ENCODE data around the gene NYNRIN.

NYNRIN gene

GRCh38 chr14:24456980-24457379 is 58.2 kb downstream of the NYNRIN start:
- DNase-seq (ENCODE audit: low read depth): no peak

DNA sequence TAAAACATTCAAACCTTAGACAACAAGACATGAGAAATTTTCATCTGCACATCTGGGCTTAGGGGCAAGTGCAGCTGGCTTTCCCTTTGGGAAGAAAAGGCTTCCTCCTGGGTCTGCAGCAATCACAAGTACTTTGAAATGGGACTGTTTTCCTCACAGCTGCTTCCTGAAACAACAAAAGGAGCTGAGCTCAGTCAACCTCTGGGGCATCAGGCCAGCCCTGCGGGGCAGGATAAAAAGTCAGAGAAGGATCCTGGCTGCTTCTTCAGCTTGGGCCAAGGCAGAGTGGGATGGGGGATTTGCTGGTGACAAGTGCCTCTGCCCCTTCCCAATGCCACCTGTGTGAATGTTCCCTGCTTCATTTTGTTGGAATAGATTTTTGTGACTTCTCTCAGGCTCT is 59.9 kb downstream of the NYNRIN start:
- DNase-seq (ENCODE audit: low read depth): no peak

DNA sequence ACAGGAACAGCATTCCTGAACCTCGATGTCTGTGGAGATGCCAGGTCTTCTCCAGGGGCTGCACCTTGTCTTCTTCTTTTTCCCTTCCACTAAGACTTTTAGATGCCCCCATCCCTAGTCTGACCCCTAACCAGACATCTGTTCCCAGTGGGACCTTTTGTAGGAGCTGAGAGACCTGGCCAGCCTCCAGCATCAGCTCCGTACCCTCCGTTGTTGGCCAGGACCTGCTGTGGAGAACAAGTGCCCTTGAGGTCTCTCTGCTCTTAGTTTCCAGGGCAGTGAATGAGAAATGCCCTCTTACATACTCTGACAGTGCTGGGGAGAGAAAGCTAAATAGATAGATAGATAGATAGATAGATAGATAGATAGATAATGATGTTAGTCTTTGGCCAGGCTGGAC is 60.5 kb downstream of the NYNRIN start:
- DNase-seq (ENCODE audit: low read depth): no peak

DNA sequence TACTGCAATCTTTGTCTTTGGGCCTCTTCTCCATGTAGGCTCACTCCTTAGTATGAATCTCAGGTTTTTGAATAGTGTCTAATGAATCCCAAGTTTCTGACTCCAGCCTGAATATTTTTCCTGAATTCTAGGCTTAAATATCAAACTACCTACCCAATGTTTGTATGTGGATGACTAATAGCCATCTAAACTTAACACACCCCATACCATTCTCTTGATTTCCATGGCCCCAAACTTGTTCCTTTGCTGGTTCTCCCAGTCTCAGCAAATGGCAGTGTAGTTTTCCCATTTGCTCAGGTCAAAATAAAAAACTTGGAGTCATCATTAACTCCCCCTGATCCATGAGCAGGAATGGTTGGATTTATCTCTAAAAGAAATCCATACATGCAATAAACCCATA is 62.5 kb downstream of the NYNRIN start:
- no peak for DNase-seq (ENCODE audit: low read depth)

GRCh38 chr14:24463017-24463883 is 64.4 kb downstream of the NYNRIN start:
- no peak for DNase-seq (ENCODE audit: low read depth)

- no peak for DNase-seq (ENCODE audit: low read depth)
These were observed 65.3 kb downstream of the NYNRIN start for GRCh38 chr14:24463884-24464785.

DNA sequence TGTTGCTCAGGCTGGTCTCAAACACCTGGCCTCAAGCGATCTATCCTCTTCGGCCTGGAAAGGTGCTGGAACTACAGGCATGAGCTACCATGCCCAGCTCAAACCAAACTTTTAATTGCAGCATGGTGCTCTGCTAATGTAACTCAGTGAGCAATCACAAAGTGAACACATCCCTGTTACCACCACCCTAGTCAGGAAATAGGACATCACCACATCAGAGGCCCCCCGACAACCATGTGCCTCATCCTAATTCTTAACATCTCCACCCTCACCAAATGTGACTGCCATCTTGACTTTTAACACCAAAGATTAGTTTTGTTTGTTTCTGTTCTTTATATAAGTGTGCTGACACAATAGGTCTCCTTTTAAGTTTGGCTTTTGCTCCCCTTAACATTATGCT is 66.6 kb downstream of the NYNRIN start:
- DNase-seq (ENCODE audit: low read depth): no peak

GRCh38 chr14:24465805-24466204 is 67.0 kb downstream of the NYNRIN start:
- no peak for DNase-seq (ENCODE audit: low read depth)
